Measurements from ENCODE around the gene IFNE.
A peak's percentile ranks its signal among the peaks of the same experiment; 100 is the strongest.
"Not testable (repeated sequence)": the region's sequence is repeated elsewhere in the genome, so short reads cannot be mapped to it uniquely, and the experiment has no call there.

The IFNE gene

DNA sequence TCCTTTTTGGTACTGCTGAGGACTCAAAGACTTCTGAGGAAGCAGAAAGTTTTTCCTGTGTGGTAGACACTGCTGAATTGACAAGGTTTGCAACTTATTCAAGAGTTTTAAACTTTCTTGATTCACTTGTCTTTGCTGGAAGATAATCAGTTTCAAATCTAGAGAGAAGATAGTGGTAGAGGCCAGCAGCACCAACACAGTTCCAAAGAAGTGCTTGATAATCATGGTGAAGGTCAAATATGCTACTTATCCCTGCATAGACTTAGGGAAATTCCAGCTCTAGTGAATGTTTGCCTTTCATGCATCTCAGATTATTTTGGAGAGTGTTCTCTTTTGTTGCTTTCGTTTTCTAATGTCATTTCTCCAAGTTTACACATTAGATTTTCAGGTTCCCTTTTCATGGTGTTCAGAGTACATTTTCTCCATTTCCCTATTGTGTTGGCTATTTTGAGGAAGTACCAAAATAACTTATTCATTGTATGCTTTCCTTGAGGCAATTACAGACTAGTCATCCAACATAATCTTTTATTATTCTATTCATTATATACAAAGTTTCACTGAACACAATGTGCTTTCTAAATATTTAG is 550 bp downstream of the IFNE start:
- no peak for DNase-seq

GRCh38 chr9:21479152-21479702 is 2.9 kb downstream of the IFNE start:
- DNase-seq = no peak

- DNase-seq = no peak
Measured at GRCh38 chr9:21477466-21477865, 4.6 kb downstream of the IFNE start.

- DNase-seq = no peak
Measured at GRCh38 chr9:21473236-21473635, 8.9 kb downstream of the IFNE start.

GRCh38 chr9:21470126-21470525 is 12.0 kb downstream of the IFNE start:
- DNase-seq = no peak

- peak; percentile 11 for DNase-seq
Measured at GRCh38 chr9:21465859-21466518, 16.1 kb downstream of the IFNE start.

- DNase-seq = no peak
Measured at GRCh38 chr9:21465138-21465537, 17.0 kb downstream of the IFNE start.

- no peak for DNase-seq
Measured at GRCh38 chr9:21461377-21461776, 20.7 kb downstream of the IFNE start.

GRCh38 chr9:21455320-21455719 is 26.8 kb downstream of the IFNE start:
- DNase-seq = no peak

GRCh38 chr9:21454149-21454548 is 28.0 kb downstream of the IFNE start:
- no peak for DNase-seq

DNA sequence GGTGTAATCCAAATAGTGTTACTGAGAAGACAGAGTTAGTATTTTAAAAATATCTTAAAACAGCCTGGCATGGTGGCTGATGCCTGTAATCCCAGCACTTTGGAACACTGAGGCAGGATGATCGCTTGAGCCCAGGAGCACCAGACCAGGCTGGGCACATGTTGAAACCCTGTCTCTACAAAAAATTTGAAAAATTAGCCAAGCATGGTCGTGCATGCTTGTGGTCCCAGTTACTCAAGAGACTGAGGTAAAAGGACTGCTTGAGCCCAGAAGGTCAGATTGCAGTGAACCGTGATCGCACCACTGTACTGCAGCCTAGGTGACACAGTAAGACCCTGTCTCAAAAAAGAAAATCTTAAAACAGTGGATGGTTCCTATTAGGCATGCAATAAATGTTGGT is 29.4 kb downstream of the IFNE start:
- DNase-seq = no peak

- no peak for DNase-seq
Measured at GRCh38 chr9:21450733-21451394, 31.2 kb downstream of the IFNE start.

DNA sequence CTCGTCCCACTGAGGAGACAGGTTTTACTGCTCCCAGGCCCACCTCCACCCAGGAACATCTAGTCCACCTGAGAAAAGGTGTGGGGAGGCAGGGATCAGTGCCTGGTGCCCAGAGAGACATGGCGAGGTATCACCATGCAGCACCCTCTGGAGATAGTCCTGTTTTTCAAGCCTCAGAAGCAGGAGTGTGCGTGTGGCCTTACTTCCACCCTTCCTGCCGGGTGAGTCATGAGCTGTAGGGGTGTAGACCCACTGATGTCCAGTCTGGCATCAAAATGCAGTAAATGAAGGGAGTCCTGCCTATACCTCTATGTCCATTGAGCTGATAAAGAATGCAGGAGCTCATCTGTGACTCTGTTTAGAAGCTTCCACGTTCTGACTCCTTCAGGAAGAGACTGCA is 32.8 kb downstream of the IFNE start:
- not testable (repeated sequence) for DNase-seq

DNA sequence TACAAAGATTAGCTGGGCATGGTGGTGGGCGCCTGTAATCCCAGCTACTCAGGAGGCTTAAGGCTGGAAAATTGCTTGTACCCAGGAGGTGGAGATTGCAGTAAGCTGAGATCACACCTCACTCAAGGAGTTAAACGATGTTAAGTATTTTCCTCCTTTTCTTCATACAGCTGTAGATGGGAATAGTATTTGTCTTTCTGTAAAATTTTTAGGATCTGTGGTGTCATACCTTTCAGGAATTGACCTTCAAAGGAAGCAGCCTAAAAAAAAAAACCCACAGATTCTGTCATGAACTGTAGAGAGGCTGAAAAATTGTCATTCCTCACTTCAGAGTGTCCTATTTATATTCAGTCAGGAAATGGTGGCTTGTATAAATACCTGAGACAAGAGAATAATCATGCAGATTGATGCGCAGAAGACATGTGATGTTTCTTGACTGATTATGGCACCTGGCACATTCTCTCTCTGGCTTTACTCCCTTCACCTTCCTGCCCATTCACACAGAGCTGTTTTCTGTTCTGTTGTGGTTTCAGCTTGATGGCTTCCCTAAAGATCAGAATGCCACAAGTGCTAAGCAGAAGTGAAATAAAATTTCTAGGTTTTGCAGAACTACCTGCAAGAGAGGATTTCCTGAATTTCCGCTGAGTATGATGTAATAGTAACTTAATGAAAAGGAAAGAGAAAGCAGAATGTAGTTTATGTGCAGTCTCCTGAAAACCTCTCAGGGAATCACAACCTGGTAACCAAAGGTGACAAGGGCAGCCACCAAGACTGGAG is 38.1 kb downstream of the IFNE start:
- no peak for DNase-seq

DNA sequence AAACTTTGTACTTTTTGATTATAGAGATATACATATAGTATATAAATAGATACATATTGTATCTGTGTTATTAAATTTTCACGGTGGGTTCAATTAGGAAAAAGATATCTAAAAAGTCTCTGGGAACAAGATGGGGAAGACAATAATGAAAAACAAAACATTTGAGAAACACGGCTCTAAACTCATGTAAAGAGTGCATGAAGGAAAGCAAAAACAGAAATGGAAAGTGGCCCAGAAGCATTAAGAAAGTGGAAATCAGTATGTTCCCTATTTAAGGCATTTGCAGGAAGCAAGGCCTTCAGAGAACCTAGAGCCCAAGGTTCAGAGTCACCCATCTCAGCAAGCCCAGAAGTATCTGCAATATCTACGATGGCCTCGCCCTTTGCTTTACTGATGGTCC is 42.0 kb downstream of the IFNE start, which contains the start of gene IFNA1:
Gene IFNA1 (plus strand): TSS at position 301 of the 400 bp plus-strand sequence. CDS start 69 bp downstream, at position 370.
- no peak for DNase-seq

GRCh38 chr9:21435015-21435383 is 47.1 kb downstream of the IFNE start:
- DNase-seq = not testable (repeated sequence)

GRCh38 chr9:21434202-21435014 is 47.7 kb downstream of the IFNE start:
- peak; percentile 50 for DNase-seq

- no peak for DNase-seq
Measured at GRCh38 chr9:21432672-21433425, 49.3 kb downstream of the IFNE start.
